Measurements from ENCODE around the gene CHST1.

The CHST1 gene

GRCh38 chr11:45622861-45623260 is 42.6 kb downstream of the CHST1 start:
- no peak overlapping the region for H3K4me3 ChIP-seq (ENCODE audit: low read depth, low read length)
- TF ChIP-seq, protein P1, sequence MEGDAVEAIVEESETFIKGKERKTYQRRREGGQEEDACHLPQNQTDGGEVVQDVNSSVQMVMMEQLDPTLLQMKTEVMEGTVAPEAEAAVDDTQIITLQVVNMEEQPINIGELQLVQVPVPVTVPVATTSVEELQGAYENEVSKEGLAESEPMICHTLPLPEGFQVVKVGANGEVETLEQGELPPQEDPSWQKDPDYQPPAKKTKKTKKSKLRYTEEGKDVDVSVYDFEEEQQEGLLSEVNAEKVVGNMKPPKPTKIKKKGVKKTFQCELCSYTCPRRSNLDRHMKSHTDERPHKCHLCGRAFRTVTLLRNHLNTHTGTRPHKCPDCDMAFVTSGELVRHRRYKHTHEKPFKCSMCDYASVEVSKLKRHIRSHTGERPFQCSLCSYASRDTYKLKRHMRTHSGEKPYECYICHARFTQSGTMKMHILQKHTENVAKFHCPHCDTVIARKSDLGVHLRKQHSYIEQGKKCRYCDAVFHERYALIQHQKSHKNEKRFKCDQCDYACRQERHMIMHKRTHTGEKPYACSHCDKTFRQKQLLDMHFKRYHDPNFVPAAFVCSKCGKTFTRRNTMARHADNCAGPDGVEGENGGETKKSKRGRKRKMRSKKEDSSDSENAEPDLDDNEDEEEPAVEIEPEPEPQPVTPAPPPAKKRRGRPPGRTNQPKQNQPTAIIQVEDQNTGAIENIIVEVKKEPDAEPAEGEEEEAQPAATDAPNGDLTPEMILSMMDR (IDR thresholded peaks at IDR 0.05; ENCODE audit: insufficient read depth, low read length, missing control alignments): no peak
- CTCF ChIA-PET: no interaction called here
- POLR2A ChIA-PET: no interaction called here
- no peak for DNase-seq (ENCODE audit: low read depth, low spot score)

- POLR2A ChIA-PET: no interaction called here
- DNase-seq (ENCODE audit: low read depth, low spot score): no peak
- no peak overlapping the region for H3K4me3 ChIP-seq (ENCODE audit: low read depth, low read length)
- CTCF ChIA-PET: interaction anchor here (1.0 kb wide), 1 partner anchor 31 kb away, joined by 3 read pairs; no protein-coding TSS in a partner anchor
- TF ChIP-seq, protein P1 (IDR thresholded peaks at IDR 0.05; ENCODE audit: insufficient read depth, low read length, missing control alignments): no peak
Measured at GRCh38 chr11:45622283-45622682, 43.1 kb downstream of the CHST1 start.

DNA sequence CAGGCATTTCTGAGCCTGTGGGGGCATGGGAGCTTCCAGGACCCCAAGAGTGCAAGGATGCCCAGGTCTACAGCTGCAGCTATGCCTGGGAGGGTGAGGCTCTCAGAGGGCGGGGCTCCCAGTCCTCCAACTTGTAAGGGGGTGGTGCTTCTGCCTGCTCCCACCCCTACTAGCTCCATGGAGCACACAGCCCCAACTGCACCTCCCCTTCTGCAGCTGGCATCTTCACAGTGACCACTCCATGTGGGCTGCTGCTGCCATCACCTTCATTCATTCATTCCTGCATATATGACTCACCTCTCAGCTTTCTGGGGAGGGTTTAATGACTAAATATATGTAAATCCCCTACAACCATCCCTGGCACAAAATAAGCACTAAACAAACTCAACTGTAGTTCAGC is 43.8 kb downstream of the CHST1 start:
- no peak overlapping the region for H3K4me3 ChIP-seq (ENCODE audit: low read depth, low read length)
- TF ChIP-seq, protein P1 (IDR thresholded peaks at IDR 0.05; ENCODE audit: insufficient read depth, low read length, missing control alignments): no peak
- DNase-seq (ENCODE audit: low read depth, low spot score): no peak
- POLR2A ChIA-PET: no interaction called here
- CTCF ChIA-PET: interaction anchor here (1.0 kb wide), 1 partner anchor 32 kb away, joined by 3 read pairs; no protein-coding TSS in a partner anchor

DNA sequence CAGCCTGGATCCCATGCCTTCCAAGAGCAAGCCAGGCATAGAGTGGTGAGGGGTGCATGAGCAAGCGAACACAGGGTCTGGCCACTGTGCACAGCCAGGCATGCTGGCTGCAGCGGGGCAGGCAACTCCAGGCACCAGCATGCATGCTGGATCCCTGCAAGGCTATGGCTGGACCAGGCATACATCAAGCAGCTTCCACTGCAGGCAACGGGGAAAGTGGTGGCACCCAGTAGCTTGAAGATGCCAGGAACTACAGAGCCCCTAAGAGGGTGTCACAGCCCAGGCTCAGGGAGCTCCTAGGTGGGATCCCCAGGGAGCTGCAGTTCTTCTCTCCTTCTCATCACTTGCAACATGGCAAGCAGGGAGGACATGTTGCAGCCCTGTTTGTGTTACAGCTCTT is 45.2 kb downstream of the CHST1 start:
- TF ChIP-seq, protein P1 (IDR thresholded peaks at IDR 0.05; ENCODE audit: insufficient read depth, low read length, missing control alignments): no peak
- H3K4me3 ChIP-seq (ENCODE audit: low read depth, low read length): no peak overlapping the region
- POLR2A ChIA-PET: no interaction called here
- CTCF ChIA-PET: no interaction called here
- no peak for DNase-seq (ENCODE audit: low read depth, low spot score)

DNA sequence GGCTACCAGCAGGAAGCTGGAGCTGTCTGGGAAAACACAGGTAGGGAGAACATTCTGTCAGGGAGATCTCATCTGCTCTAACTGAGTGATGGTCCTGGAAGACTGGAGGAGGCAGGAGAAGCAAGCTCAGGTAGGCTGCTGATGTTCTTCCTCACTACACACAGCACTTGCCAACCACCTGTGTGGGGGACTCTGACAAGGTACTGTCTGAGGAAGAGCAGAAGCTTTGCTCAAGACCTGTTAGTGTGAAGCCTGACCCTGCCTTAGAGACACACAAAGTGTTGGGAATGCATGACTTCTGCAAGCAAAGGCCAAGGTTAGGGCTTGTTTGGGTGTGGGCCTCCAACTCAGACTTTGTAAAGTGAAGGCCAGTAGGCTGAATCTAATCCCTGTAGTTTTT is 46.5 kb downstream of the CHST1 start:
- POLR2A ChIA-PET: no interaction called here
- H3K4me3 ChIP-seq (ENCODE audit: low read depth, low read length): no peak overlapping the region
- TF ChIP-seq, protein P1 (IDR thresholded peaks at IDR 0.05; ENCODE audit: insufficient read depth, low read length, missing control alignments): no peak
- CTCF ChIA-PET: interaction anchor here (1.3 to 1.7 kb wide), 2 partner anchors 36 to 247 kb away, joined by 3 to 4 read pairs; no protein-coding TSS in a partner anchor
- no peak for DNase-seq (ENCODE audit: low read depth, low spot score)

GRCh38 chr11:45617871-45618601 is 47.4 kb downstream of the CHST1 start:
- CTCF ChIA-PET: interaction anchor here (1.7 kb wide), 1 partner anchor 37 kb away, joined by 4 read pairs; no protein-coding TSS in a partner anchor
- H3K4me3 ChIP-seq (ENCODE audit: low read depth, low read length): no peak overlapping the region
- POLR2A ChIA-PET: no interaction called here
- no peak for DNase-seq (ENCODE audit: low read depth, low spot score)
- TF ChIP-seq, protein P1 (IDR thresholded peaks at IDR 0.05; ENCODE audit: insufficient read depth, low read length, missing control alignments): no peak

All from AG04449 (cell line).